Glutamatergic neuron (in vitro differentiated cells): Measurements from ENCODE around the gene GIT2. TPM values are rescaled to one million over a fixed set of nuclear protein-coding genes. Genes with fewer than 3 reads are reported as not detected.

Source experiments
- DNase-seq: peaks from one replicate; pipeline ENCODE4 v3.0.0; 2022
- H3K27ac Mint-ChIP-seq: one replicate; pipeline ENCODE4 v1.8.0; 2020; ENCODE audit warnings: mild to moderate bottlenecking, mixed read lengths, inconsistent platforms; ENCODE audit not compliant: unreplicated experiment
- H3K27me3 Mint-ChIP-seq: one replicate; pipeline ENCODE4 v1.8.0; 2020; ENCODE audit warnings: mild to moderate bottlenecking, moderate library complexity, mixed read lengths, inconsistent platforms; ENCODE audit not compliant: unreplicated experiment
- H3K36me3 Mint-ChIP-seq: one replicate; pipeline ENCODE4 v1.8.0; 2020; ENCODE audit warnings: mild to moderate bottlenecking, mixed read lengths, inconsistent platforms; ENCODE audit not compliant: unreplicated experiment
- H3K4me1 Mint-ChIP-seq: one replicate; pipeline ENCODE4 v1.8.0; 2020; ENCODE audit warnings: mild to moderate bottlenecking, low read depth, mixed read lengths, inconsistent platforms; ENCODE audit not compliant: unreplicated experiment
- H3K4me3 Mint-ChIP-seq: one replicate; pipeline ENCODE4 v1.8.0; 2020; ENCODE audit warnings: mild to moderate bottlenecking, mixed read lengths, inconsistent platforms; ENCODE audit not compliant: unreplicated experiment
- H3K9me3 Mint-ChIP-seq: one replicate; pipeline ENCODE4 v1.8.0; 2020; ENCODE audit warnings: mild to moderate bottlenecking, moderate library complexity, mixed read lengths, inconsistent platforms; ENCODE audit not compliant: unreplicated experiment
- CTCF ChIP-seq: fragments of 200-600 bp; sonication (generic); IDR thresholded peaks from one replicate; pipeline ENCODE4 v1.5.0; 2021; ENCODE audit not compliant: partially characterized antibody, unreplicated experiment
- total RNA-seq: library from RNA; stranded (reverse); fragmentation: NEBNext Ultra II Directional; extraction: Animal tissue kit (Norgen Biotek cat#: 25700); gene quantifications from one replicate; pipeline ENCODE4 v1.2.1, GENCODE V29; 2021; ENCODE audit not compliant: unreplicated experiment

The GIT2 gene
- total RNA-seq, 1 donor from 2014 or later: 54.9 TPM

DNA sequence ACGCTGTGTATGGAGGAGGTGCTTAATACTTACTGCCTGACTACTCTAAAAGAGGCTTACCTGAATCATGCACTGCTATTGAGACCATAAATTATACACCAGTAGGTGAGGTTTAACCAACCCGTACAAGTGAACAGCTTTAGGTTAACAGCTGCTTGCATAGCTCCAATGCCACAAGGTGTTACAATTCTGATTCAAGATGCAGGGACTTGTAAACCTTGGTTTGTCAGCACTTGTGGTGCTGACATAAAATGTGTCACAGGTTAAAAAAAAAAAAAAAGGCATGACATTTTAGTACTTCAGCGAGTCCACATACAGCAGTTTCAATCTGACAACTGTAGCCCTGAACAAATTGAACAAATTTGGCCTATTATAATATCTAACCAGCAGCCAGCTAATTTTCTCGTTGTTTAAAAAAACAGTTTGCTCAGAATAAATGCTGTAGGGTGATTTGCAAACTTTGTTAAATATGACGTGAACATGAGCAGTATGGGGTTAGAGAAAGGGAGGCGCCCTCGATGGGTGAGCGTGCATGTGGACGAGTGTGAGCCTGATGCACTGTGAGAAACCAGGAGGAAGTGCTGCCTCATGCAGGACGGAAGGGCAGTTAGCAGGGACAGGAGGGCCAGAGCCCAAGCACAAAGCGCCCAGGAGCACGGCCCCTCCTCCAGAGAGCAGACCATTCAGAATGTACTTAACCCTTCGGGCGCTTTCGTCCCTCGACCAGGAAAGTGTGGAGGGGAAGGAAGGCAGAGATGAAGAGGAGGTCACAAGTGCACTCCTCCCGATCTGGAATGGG lies 51.4 kb downstream of the GIT2 start:
- Mint-ChIP-seq H3K4me1 (peaks cover 29% of the 10 kb centered on the region), H3K36me3 (no peaks in the 10 kb centered on the region), H3K27me3 (no peaks in the 10 kb centered on the region), H3K27ac (peak overlapping the region; percentile 93), H3K4me3 (peak overlapping the region; percentile 59), H3K9me3 (no peaks in the 10 kb centered on the region)
- DNase-seq: peak; percentile 73
- TF ChIP-seq CTCF: no peak

DNA sequence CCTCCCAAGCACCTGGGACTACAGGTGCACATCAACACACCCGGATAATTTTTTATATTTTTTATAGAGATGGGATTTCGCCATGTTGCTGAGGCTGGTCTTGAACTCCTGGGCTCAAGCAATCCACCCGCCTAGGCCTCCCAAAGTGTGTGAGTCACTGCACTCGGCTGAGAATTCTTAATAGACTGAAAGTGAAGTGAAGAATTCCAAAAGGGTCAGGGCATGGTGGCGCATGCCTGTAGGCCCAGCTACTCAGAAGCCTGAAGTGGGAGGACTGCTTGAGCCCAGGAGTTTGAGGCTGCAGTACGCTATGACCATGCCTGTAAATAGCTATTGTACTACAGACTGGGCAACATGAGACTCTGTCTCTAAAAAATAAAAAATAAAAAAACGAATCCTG lies 52.4 kb downstream of the GIT2 start:
- Mint-ChIP-seq H3K4me3 (no peak overlapping the region), H3K27me3 (no peaks in the 10 kb centered on the region)
- TF ChIP-seq CTCF: no peak

GRCh38 chr12:109940339-109940923 lies 55.7 kb downstream of the GIT2 start:
- no peak for DNase-seq
- Mint-ChIP-seq H3K9me3 (no peaks in the 10 kb centered on the region), H3K27me3 (no peaks in the 10 kb centered on the region), H3K36me3 (no peaks in the 10 kb centered on the region), H3K27ac (no peak overlapping the region), H3K4me3 (no peak overlapping the region), H3K4me1 (peaks cover 12% of the 10 kb centered on the region)
- TF ChIP-seq CTCF: no peak

More for the DNA sequence above, 52.4 kb downstream of the GIT2 start:
- Mint-ChIP-seq H3K9me3 (no peaks in the 10 kb centered on the region), H3K27ac (no peak overlapping the region), H3K4me1 (peaks cover 29% of the 10 kb centered on the region), H3K36me3 (no peaks in the 10 kb centered on the region)
- DNase-seq: no peak

GRCh38 chr12:109939504-109939903 lies 56.7 kb downstream of the GIT2 start:
- H3K36me3 Mint-ChIP-seq: no peaks in the 10 kb centered on the region
- no peaks in the 10 kb centered on the region for H3K9me3 Mint-ChIP-seq
- H3K27ac Mint-ChIP-seq: no peak overlapping the region
- H3K4me3 Mint-ChIP-seq: no peak overlapping the region
- H3K4me1 Mint-ChIP-seq: peaks cover 5% of the 10 kb centered on the region
- no peak for DNase-seq
- no peak for TF ChIP-seq CTCF
- no peaks in the 10 kb centered on the region for H3K27me3 Mint-ChIP-seq

DNA sequence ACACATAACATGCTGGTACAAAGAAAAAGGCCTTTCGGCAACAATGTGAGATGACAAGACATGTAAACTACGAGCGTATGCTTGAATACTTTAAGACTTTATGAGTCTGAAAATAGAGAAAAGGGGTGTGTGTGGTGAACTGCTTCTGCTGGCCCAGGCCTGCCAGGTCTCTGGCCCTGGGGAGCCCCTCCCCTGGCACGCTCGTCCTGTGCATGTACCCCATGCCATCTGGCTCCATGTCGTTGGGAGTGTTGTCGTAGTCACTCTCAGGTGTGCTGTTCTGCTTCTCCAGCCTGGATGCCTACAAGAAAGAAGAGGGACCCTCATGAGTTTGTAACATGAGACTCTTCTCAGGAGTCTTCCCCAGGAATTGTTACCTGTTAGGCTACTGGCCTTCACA lies 57.2 kb downstream of the GIT2 start:
- TF ChIP-seq CTCF: no peak
- Mint-ChIP-seq H3K27me3 (no peaks in the 10 kb centered on the region), H3K4me3 (no peak overlapping the region), H3K9me3 (no peaks in the 10 kb centered on the region), H3K27ac (no peak overlapping the region), H3K4me1 (peaks cover 5% of the 10 kb centered on the region), H3K36me3 (no peaks in the 10 kb centered on the region)
- no peak for DNase-seq
